ENCODE results near the gene TIMP1. TPM values are rescaled to one million over a fixed set of nuclear protein-coding genes. Genes with fewer than 3 reads are reported as not detected.

The TIMP1 gene
- total RNA-seq, 1 donor from 2014 or later, result 76.5 TPM

GRCh38 chrX:47618923-47619485 lies 36.8 kb downstream of the TIMP1 start:
- Mint-ChIP-seq H3K9me3 (no peaks in the 10 kb centered on the region), H3K4me3 (ENCODE audit: low read depth) (peak overlapping the region; percentile 58), H3K27me3 (ENCODE audit: low read depth) (peaks cover 36% of the 10 kb centered on the region), H3K36me3 (ENCODE audit: low read depth) (no peaks in the 10 kb centered on the region), H3K27ac (no peak overlapping the region), H3K4me1 (ENCODE audit: low read depth) (peaks cover 10% of the 10 kb centered on the region)
- DNase-seq (ENCODE audit: low spot score), result no peak
- intact Hi-C loops (cut with micrococcal nuclease), result no loop called here

GRCh38 chrX:47619486-47620302 lies 37.5 kb downstream of the TIMP1 start, which contains the start of gene SYN1:
TSS of gene SYN1 (minus strand) at chrX:47619857. CDS start at chrX:47619728, 129 bp downstream.
- H3K27ac Mint-ChIP-seq, result no peak within 1 kb of the TSS
- H3K27me3 Mint-ChIP-seq (ENCODE audit: low read depth), result peaks cover 36% of the 10 kb centered on the region
- intact Hi-C loops (cut with micrococcal nuclease), result no loop called here
- peak; percentile 73 for DNase-seq (ENCODE audit: low spot score)
- peaks cover 10% of the 10 kb centered on the region for H3K4me1 Mint-ChIP-seq (ENCODE audit: low read depth)
- no peaks in the 10 kb centered on the region for H3K36me3 Mint-ChIP-seq (ENCODE audit: low read depth)
- H3K9me3 Mint-ChIP-seq, result no peaks in the 10 kb centered on the region
- H3K4me3 Mint-ChIP-seq (ENCODE audit: low read depth), result peak within 1 kb of the TSS; percentile 58

DNA sequence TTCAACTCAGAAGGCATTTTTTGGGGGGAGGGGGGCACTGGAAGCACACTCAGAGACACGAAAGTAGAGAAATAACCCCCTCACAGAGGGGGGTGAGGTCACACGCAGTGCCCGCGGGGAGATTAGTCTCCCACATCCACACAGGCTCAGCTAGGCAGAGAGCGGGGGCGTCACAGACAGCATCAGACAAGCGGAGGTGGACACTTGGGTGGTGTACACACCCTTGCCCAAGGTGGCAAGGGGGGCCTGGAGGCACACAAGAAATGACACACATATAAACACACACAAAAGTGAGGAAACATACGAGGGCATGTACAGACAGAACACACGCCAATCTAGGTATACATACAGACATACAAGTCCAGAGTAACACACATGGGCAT lies 38.1 kb downstream of the TIMP1 start:
- Mint-ChIP-seq H3K4me3 (ENCODE audit: low read depth) (peak overlapping the region; percentile 17), H3K36me3 (ENCODE audit: low read depth) (no peaks in the 10 kb centered on the region), H3K9me3 (no peaks in the 10 kb centered on the region), H3K27me3 (ENCODE audit: low read depth) (peaks cover 38% of the 10 kb centered on the region), H3K4me1 (ENCODE audit: low read depth) (peaks cover 10% of the 10 kb centered on the region), H3K27ac (no peak overlapping the region)
- DNase-seq (ENCODE audit: low spot score), result no peak
- intact Hi-C loops (cut with micrococcal nuclease), result no loop called here

DNA sequence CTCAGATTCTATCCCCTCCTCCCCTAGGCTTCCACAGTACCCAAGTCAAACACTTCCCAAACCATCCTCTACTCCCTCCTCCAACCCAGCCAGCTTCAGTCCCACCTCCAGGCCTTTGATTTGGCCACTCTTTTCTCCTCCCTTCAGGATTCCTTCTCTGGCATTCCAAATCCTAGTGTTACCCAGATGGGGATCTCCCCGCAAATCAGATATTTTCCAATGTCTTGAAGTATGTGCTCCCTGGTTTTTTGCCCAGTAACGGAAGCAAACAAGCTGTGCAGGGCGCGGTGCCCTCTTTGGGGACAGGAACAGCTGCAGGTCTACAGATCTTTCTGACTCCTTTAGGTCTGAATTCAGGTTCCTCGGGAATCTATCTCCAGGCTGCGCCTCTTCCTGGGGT lies 39.6 kb downstream of the TIMP1 start:
- H3K4me3 Mint-ChIP-seq (ENCODE audit: low read depth), result no peak overlapping the region
- intact Hi-C loops (cut with micrococcal nuclease), result loop anchor here (2.0 kb wide), 1 partner anchor 39 kb away; the partner anchor contains the start of gene TIMP1
- no peaks in the 10 kb centered on the region for H3K36me3 Mint-ChIP-seq (ENCODE audit: low read depth)
- H3K9me3 Mint-ChIP-seq, result no peaks in the 10 kb centered on the region
- peaks cover 10% of the 10 kb centered on the region for H3K4me1 Mint-ChIP-seq (ENCODE audit: low read depth)
- H3K27me3 Mint-ChIP-seq (ENCODE audit: low read depth), result peaks cover 29% of the 10 kb centered on the region
- no peak overlapping the region for H3K27ac Mint-ChIP-seq
- DNase-seq (ENCODE audit: low spot score), result no peak

DNA sequence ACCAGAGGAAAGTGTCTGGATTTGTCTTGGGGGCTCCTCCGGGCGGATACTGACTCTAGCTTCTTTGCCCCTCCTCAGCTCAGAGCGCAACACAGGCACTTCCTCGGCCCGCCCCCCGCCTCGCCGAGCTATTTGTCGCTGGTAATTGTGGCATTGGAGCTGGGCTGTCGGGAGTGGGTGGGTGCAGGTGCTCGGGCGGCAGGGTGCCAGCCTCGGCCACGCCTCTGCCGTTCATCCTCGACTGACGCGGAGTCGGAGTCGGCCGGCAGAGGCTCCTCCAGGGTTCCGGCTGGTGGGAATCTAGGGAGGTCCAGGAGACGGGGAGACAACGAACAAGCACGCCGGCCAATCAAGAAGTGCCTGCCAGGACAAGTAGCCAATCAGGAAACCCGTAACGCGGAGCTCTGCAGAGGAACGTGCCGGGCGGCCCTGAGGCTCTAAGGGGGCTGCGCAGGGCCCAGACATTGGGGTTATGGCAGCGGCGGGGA lies 41.3 kb downstream of the TIMP1 start:
- Mint-ChIP-seq H3K27ac (no peak overlapping the region), H3K27me3 (ENCODE audit: low read depth) (peaks cover 14% of the 10 kb centered on the region), H3K4me3 (ENCODE audit: low read depth) (peak overlapping the region; percentile 71), H3K4me1 (ENCODE audit: low read depth) (peaks cover 10% of the 10 kb centered on the region), H3K36me3 (ENCODE audit: low read depth) (peaks cover 3% of the 10 kb centered on the region), H3K9me3 (no peaks in the 10 kb centered on the region)
- intact Hi-C loops (cut with micrococcal nuclease), result loop anchor here (2.0 kb wide), 1 partner anchor 41 kb away; the partner anchor contains the start of gene TIMP1
- peak; percentile 17 for DNase-seq (ENCODE audit: low spot score)

GRCh38 chrX:47625365-47625764 lies 43.1 kb downstream of the TIMP1 start:
- Mint-ChIP-seq H3K27me3 (ENCODE audit: low read depth) (peaks cover 10% of the 10 kb centered on the region), H3K36me3 (ENCODE audit: low read depth) (peaks cover 3% of the 10 kb centered on the region), H3K4me1 (ENCODE audit: low read depth) (peaks cover 17% of the 10 kb centered on the region), H3K4me3 (ENCODE audit: low read depth) (no peak overlapping the region), H3K27ac (no peak overlapping the region), H3K9me3 (no peaks in the 10 kb centered on the region)
- intact Hi-C loops (cut with micrococcal nuclease), result no loop called here
- no peak for DNase-seq (ENCODE audit: low spot score)

GRCh38 chrX:47628982-47629381 lies 46.7 kb downstream of the TIMP1 start:
- no peak for DNase-seq (ENCODE audit: low spot score)
- intact Hi-C loops (cut with micrococcal nuclease), result no loop called here
- peaks cover 12% of the 10 kb centered on the region for H3K4me1 Mint-ChIP-seq (ENCODE audit: low read depth)
- H3K9me3 Mint-ChIP-seq, result no peaks in the 10 kb centered on the region
- peaks cover 3% of the 10 kb centered on the region for H3K27me3 Mint-ChIP-seq (ENCODE audit: low read depth)
- peak overlapping the region; percentile 55 for H3K27ac Mint-ChIP-seq
- peaks cover 8% of the 10 kb centered on the region for H3K36me3 Mint-ChIP-seq (ENCODE audit: low read depth)
- H3K4me3 Mint-ChIP-seq (ENCODE audit: low read depth), result peak overlapping the region; percentile 70

GRCh38 chrX:47629419-47630200 lies 47.4 kb downstream of the TIMP1 start, which contains the start of gene CFP:
TSS of gene CFP (minus strand) at chrX:47629930. CDS start at chrX:47629844, 86 bp downstream.
- H3K36me3 Mint-ChIP-seq (ENCODE audit: low read depth), result peaks cover 8% of the 10 kb centered on the region
- DNase-seq (ENCODE audit: low spot score), result no peak
- H3K4me3 Mint-ChIP-seq (ENCODE audit: low read depth), result peak within 1 kb of the TSS; percentile 70
- peak within 1 kb of the TSS; percentile 74 for H3K27ac Mint-ChIP-seq
- H3K4me1 Mint-ChIP-seq (ENCODE audit: low read depth), result peaks cover 12% of the 10 kb centered on the region
- H3K27me3 Mint-ChIP-seq (ENCODE audit: low read depth), result peaks cover 3% of the 10 kb centered on the region
- intact Hi-C loops (cut with micrococcal nuclease), result no loop called here
- no peaks in the 10 kb centered on the region for H3K9me3 Mint-ChIP-seq

DNA sequence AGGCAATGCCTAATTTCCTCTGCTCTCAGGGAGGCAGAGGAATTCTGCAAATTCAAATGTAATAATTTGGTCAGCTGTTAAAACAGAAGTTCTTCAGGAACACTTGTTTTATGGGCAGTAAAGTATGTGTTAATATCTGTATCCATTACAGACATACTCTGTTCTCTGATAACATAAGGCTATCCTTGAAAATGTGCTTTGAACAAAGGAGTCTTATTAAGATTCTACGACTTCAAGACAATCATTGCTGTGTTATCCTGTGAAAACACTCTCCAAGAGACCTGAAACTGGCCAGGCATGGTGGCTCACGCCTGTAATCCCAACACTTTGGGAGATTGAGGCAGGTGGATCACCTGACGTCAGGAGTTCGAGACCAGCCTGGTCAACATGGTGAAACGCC lies 49.4 kb downstream of the TIMP1 start:
- Mint-ChIP-seq H3K4me3 (ENCODE audit: low read depth) (no peak overlapping the region), H3K4me1 (ENCODE audit: low read depth) (peaks cover 14% of the 10 kb centered on the region), H3K36me3 (ENCODE audit: low read depth) (peaks cover 8% of the 10 kb centered on the region), H3K9me3 (no peaks in the 10 kb centered on the region), H3K27ac (no peak overlapping the region), H3K27me3 (ENCODE audit: low read depth) (no peaks in the 10 kb centered on the region)
- no peak for DNase-seq (ENCODE audit: low spot score)
- intact Hi-C loops (cut with micrococcal nuclease), result no loop called here

- H3K4me3 Mint-ChIP-seq (ENCODE audit: low read depth), result no peak overlapping the region
- H3K27me3 Mint-ChIP-seq (ENCODE audit: low read depth), result no peaks in the 10 kb centered on the region
- peaks cover 18% of the 10 kb centered on the region for H3K4me1 Mint-ChIP-seq (ENCODE audit: low read depth)
- H3K9me3 Mint-ChIP-seq, result no peaks in the 10 kb centered on the region
- no peak overlapping the region for H3K27ac Mint-ChIP-seq
- no peak for DNase-seq (ENCODE audit: low spot score)
- intact Hi-C loops (cut with micrococcal nuclease), result no loop called here
- H3K36me3 Mint-ChIP-seq (ENCODE audit: low read depth), result peaks cover 6% of the 10 kb centered on the region
These were observed 50.4 kb downstream of the TIMP1 start for GRCh38 chrX:47632666-47633065.

DNA sequence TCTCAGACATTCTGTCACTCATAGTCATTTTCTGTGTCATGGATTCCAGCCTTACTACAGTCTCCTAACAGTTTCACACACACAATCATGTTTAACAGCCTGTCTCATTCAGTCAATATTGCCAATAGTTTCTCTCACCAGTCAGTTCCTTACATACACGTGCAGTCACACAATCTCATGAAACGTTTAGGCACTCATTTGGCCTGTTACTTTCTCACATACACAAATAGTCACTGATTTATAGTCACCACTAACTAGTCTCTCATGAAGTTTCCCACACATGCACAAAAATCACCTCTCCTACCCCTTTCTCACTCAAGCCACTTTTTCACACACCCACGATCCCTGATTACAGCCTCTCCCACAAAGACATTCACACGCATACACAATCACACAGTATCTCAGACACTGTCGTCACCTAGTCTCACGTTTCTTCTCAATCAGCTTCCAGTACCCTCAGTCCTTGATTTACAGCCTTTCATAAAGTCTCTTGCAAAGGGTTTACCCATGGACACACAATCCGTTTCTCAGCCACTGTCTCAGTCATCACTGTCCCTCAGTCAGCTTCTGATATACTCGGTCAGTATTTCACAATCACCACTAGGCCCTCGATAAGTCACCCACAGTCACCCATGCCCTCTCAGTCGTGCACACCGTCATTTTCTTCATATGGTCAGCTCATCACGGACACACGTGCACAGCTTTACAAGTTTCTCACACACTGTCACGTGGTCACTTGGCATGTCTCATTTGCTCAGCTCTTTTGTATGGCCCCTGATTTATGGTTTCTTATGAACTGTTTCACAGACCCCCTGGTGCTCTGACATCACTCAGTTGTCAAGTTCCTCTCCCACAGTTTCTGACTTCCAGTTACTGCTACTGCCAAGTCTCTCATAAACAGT lies 51.7 kb downstream of the TIMP1 start:
- H3K4me3 Mint-ChIP-seq (ENCODE audit: low read depth), result no peak overlapping the region
- no peaks in the 10 kb centered on the region for H3K9me3 Mint-ChIP-seq
- peaks cover 15% of the 10 kb centered on the region for H3K36me3 Mint-ChIP-seq (ENCODE audit: low read depth)
- intact Hi-C loops (cut with micrococcal nuclease), result no loop called here
- no peak for DNase-seq (ENCODE audit: low spot score)
- no peak overlapping the region for H3K27ac Mint-ChIP-seq
- H3K27me3 Mint-ChIP-seq (ENCODE audit: low read depth), result no peaks in the 10 kb centered on the region
- H3K4me1 Mint-ChIP-seq (ENCODE audit: low read depth), result peaks cover 25% of the 10 kb centered on the region
